ENCODE results near the gene YPEL1. TPM values are rescaled to one million over a fixed set of nuclear protein-coding genes. Genes with fewer than 3 reads are reported as not detected.

The YPEL1 gene
- total and polyA plus RNA-seq, 12 donors, result 0.84 to 19.4 (median 3.0) TPM

DNA sequence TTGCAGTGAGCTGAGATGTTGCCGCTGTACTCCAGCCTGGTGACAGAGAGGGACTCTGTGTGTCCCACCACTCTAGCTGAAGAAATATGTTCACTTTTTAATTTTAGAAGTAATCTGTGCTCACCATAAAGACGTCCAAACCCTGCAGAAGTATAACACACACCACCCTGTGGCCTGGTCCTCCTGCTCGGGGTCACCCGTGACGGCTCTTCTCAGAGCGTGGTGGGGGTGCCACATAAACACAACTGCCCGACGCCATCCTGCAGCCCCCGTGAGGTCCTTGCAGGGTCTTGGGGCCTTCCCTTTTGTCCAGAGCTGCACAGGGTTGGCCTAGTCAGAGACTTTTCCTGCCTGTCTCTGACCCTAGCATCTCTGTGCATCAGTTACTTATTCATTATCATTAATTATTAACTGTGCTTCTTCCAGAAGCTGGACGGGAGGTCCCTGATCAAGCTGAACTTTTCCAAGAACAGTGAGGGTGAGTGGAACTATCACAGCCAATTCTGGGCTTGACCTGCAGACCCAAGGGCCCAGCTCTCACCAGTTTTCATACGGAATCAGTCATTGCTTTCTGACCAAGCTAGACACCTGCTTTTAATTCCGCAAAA, 60.9 kb downstream of the YPEL1 start:
- intact Hi-C loops (cut with DNase I), result no loop called here
- no peak overlapping the region for H3K4me3 ChIP-seq
- 95 to 97% (median 96%) methylated on average over 9 to 12 of the region's 12 CpGs for WGBS, 4 donors
- TF ChIP-seq POLR2A (IDR thresholded peaks at IDR 0.05) (no peak), CTCF (IDR thresholded peaks at IDR 0.05) (no peak)
- DNase-seq, result no peak
- H3K4me1 ChIP-seq (replicated peaks in 1 of 2), result no peaks in the 10 kb centered on the region
- H3K9me3 ChIP-seq (replicated peaks in 1 of 3), result no peaks in the 10 kb centered on the region
- H3K27me3 ChIP-seq, result no peaks in the 10 kb centered on the region
- peaks cover 0 to 64% of the 10 kb centered on the region in 2 donors for H3K36me3 ChIP-seq (replicated peaks in 1 of 2)
- no peak overlapping the region for H3K27ac ChIP-seq

DNA sequence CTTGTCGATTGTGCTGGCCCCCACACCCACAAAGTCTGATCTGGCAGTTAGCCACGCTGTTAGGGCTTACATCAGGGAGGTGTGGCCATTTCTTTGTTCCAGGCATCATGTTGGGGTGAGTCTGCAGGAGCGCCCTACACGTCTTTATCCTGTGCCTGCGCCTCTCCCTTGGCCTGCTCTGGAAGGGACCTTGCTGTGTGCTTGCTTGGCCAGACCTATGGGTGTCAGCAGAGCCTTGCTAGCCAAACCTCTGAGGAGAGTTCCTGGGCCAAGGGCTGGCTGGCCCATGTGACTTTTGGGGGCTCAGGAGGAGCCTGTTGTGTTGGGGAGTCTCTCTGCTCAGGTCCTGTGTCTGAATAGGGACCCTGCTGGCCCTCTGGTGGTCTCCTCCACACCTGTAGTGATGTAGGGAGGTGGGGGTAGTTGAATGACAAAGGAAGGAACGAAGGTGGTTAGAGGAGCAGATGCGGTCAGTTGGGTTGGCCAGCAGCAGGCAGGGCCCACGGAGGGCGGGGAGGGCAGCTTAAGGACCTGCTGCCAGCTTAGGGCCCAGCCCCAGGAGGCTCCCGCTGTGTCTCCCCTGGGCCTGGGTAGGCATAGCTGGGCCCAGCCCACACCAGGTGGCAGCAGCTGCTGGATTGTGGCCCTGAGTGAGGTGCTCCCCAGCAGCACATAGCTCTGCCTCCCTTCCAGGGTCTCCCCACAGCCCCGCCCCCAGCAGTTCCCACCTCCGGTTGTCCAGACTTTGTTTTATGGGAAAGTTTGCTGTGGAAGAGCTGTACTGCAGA, 61.9 kb downstream of the YPEL1 start:
- H3K27ac ChIP-seq, result no peak overlapping the region
- H3K27me3 ChIP-seq, result no peaks in the 10 kb centered on the region
- TF ChIP-seq POLR2A (IDR thresholded peaks at IDR 0.05), result no peak
- TF ChIP-seq CTCF (IDR thresholded peaks at IDR 0.05), result no peak
- no peak for DNase-seq
- no peak overlapping the region for H3K4me3 ChIP-seq
- 90 to 98% (median 95%) methylated on average over 6 to 12 of the region's 12 CpGs for WGBS, 4 donors
- no peaks in the 10 kb centered on the region for H3K9me3 ChIP-seq (replicated peaks in 1 of 3)
- no peaks in the 10 kb centered on the region for H3K4me1 ChIP-seq (replicated peaks in 1 of 2)
- intact Hi-C loops (cut with DNase I), result no loop called here
- H3K36me3 ChIP-seq (replicated peaks in 1 of 2), result peaks cover 0 to 65% of the 10 kb centered on the region in 2 donors

DNA sequence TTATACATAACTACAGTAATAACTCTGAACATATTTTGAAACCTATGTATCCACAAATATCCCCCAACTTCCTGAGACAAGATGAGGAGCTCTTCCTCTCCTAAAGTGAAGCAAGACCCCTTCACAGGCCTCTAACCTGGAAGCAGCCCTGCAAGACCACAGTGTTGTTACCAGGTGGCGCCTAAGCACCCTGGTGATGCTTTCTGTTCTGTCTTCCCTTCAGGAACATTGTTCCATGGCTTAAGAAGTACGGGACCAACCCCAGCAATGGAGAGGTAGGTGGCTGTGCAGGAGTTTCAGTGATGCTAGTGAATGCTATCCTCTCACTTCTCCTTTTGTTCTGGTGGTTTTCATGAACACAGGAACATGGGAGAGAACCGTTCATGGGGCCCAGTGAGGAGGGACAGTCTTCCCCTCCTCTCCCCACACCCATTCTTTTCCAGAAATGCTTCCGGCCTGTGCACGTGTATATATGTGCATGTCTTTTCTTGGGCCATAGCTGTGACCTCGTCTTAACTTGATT, 63.4 kb downstream of the YPEL1 start:
- Histone ChIP-seq H3K27me3 (no peaks in the 10 kb centered on the region), H3K36me3 (replicated peaks in 1 of 2) (peaks cover 0 to 57% of the 10 kb centered on the region in 2 donors), H3K27ac (no peak overlapping the region), H3K9me3 (replicated peaks in 1 of 3) (no peaks in the 10 kb centered on the region), H3K4me1 (replicated peaks in 1 of 2) (peaks cover 0 to 4% of the 10 kb centered on the region in 2 donors), H3K4me3 (no peak overlapping the region)
- TF ChIP-seq CTCF (IDR thresholded peaks at IDR 0.05), result no peak
- TF ChIP-seq POLR2A (IDR thresholded peaks at IDR 0.05), result no peak
- intact Hi-C loops (cut with DNase I), result no loop called here
- whole genome bisulfite sequencing, 4 donors, result 75 to 92% (median 83%) methylated on average over 5 to 6 of the region's 6 CpGs
- DNase-seq, result no peak

DNA sequence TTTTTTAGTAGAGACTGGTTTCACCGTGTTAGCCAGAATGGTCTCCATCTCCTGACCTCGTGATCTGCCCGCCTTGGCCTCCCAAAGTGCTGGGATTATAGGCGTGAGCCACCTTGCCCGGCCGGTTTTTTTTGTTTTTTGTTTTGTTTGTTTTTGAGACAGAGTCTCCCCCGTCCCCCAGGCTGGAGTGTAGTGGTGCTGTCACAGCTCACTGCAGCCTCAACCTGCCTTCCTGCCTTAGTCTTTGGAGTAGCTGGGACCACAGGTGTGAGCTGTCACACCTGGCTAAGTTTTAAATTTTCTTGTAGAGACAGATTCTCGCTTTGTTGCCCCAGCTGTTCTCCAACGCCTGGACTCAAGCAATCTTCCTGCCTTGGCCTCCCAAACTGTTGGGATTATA, 66.6 kb downstream of the YPEL1 start:
- Histone ChIP-seq H3K4me1 (replicated peaks in 1 of 2) (peaks cover 4 to 10% of the 10 kb centered on the region in 2 donors), H3K27ac (no peak overlapping the region), H3K4me3 (no peak overlapping the region), H3K27me3 (no peaks in the 10 kb centered on the region), H3K36me3 (replicated peaks in 1 of 2) (peaks cover 0 to 43% of the 10 kb centered on the region in 2 donors), H3K9me3 (replicated peaks in 1 of 3) (no peaks in the 10 kb centered on the region)
- WGBS, 4 donors, result 92 to 97% (median 93%) methylated on average over 8 to 9 of the region's 9 CpGs
- DNase-seq, result no peak
- intact Hi-C loops (cut with DNase I), result no loop called here
- TF ChIP-seq POLR2A (IDR thresholded peaks at IDR 0.05) (no peak), CTCF (IDR thresholded peaks at IDR 0.05) (no peak)
